ENCODE results near the gene CPNE5.

DNA sequence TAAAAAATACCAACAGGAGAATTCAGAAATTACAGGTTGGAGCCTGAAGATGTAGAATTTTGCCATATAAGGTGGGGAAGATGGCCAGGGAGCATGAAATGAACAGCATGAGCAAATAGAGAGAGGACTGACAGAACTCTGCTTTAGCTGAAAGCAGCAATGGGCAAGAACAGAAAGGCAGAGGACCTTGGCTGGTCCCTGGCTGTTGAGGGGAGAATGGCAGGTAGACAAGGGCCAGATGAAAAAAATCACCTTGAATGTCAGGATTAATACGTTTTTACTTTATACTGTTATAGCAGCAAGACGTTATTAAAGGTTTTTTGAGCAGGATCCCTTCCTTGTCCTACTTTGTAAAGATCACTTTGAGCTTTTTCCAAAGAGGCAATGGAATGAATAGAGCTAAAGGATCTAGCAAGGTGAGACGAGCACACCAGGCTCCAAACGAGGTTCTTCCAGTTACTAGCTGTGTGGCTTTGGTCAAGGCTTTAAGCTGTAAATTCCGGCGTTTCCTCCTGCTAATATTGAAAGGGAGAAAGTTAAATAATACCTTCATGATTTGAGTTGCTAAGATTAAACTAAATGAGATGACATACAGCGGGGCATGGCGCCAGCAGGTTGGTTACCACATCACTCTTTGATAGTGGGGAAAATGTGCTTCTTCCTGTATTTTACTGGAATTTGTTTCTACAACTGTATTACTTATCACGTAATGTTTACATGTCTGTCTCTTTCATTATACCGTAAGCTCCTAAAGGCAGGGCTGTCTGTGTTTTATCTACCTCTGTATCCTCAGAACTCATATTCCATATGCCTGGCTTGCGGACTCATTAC is 34.6 kb upstream of the CPNE5 start:
- TF ChIP-seq, protein P1, sequence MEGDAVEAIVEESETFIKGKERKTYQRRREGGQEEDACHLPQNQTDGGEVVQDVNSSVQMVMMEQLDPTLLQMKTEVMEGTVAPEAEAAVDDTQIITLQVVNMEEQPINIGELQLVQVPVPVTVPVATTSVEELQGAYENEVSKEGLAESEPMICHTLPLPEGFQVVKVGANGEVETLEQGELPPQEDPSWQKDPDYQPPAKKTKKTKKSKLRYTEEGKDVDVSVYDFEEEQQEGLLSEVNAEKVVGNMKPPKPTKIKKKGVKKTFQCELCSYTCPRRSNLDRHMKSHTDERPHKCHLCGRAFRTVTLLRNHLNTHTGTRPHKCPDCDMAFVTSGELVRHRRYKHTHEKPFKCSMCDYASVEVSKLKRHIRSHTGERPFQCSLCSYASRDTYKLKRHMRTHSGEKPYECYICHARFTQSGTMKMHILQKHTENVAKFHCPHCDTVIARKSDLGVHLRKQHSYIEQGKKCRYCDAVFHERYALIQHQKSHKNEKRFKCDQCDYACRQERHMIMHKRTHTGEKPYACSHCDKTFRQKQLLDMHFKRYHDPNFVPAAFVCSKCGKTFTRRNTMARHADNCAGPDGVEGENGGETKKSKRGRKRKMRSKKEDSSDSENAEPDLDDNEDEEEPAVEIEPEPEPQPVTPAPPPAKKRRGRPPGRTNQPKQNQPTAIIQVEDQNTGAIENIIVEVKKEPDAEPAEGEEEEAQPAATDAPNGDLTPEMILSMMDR (IDR thresholded peaks at IDR 0.05), result peak; percentile 22; the same call in 1 of the 2 replicates
- TF ChIP-seq SIN3A (IDR thresholded peaks at IDR 0.05; ENCODE audit: borderline replicate concordance, insufficient read depth, low read depth, low read length) (no peak), POLR2AphosphoS5 (IDR thresholded peaks at IDR 0.05; ENCODE audit: low read depth, low read length) (no peak), TCF7L2 (IDR thresholded peaks at IDR 0.05; ENCODE audit: low read depth, low read length) (no peak)
- TF ChIP-seq, protein P2, sequence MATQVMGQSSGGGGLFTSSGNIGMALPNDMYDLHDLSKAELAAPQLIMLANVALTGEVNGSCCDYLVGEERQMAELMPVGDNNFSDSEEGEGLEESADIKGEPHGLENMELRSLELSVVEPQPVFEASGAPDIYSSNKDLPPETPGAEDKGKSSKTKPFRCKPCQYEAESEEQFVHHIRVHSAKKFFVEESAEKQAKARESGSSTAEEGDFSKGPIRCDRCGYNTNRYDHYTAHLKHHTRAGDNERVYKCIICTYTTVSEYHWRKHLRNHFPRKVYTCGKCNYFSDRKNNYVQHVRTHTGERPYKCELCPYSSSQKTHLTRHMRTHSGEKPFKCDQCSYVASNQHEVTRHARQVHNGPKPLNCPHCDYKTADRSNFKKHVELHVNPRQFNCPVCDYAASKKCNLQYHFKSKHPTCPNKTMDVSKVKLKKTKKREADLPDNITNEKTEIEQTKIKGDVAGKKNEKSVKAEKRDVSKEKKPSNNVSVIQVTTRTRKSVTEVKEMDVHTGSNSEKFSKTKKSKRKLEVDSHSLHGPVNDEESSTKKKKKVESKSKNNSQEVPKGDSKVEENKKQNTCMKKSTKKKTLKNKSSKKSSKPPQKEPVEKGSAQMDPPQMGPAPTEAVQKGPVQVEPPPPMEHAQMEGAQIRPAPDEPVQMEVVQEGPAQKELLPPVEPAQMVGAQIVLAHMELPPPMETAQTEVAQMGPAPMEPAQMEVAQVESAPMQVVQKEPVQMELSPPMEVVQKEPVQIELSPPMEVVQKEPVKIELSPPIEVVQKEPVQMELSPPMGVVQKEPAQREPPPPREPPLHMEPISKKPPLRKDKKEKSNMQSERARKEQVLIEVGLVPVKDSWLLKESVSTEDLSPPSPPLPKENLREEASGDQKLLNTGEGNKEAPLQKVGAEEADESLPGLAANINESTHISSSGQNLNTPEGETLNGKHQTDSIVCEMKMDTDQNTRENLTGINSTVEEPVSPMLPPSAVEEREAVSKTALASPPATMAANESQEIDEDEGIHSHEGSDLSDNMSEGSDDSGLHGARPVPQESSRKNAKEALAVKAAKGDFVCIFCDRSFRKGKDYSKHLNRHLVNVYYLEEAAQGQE (IDR thresholded peaks at IDR 0.05; ENCODE audit: insufficient read depth in 1 of 2, low read depth in 2 of 2, low read length in 1 of 2), result no peak

All from Panc1 (cell line).